Muscle layer of colon (tissue), 2 donors: ENCODE measurements around the gene SPSB3.

Experiments used
- H3K27ac ChIP-seq: one replicate; pipeline ENCODE4 v1.7.0; 2013; ENCODE audit warnings: low read depth, mild to moderate bottlenecking, low read length, moderate library complexity
- H3K27me3 ChIP-seq, 2 donors: one replicate each; pipeline ENCODE4 v1.7.0; 2013; ENCODE audit warnings: low read length in 2 of 2, mild to moderate bottlenecking in 2 of 2; ENCODE audit not compliant: insufficient read depth in 2 of 2, control insufficient read depth in 1 of 2
- H3K36me3 ChIP-seq: one replicate; pipeline ENCODE4 v1.7.0; 2013; ENCODE audit warnings: mild to moderate bottlenecking, low read length; ENCODE audit not compliant: insufficient read depth
- H3K4me1 ChIP-seq: one replicate; pipeline ENCODE4 v1.7.0; 2013; ENCODE audit warnings: mild to moderate bottlenecking, low read length; ENCODE audit not compliant: insufficient read depth
- H3K4me3 ChIP-seq, 2 donors: one replicate each; pipeline ENCODE4 v1.7.0; 2013; ENCODE audit warnings: low read length in 2 of 2, low read depth in 1 of 2, mild to moderate bottlenecking in 1 of 2, moderate library complexity in 1 of 2
- H3K9ac ChIP-seq: one replicate; pipeline ENCODE4 v1.7.0; 2013; ENCODE audit warnings: low read length
- H3K9me3 ChIP-seq: one replicate; pipeline ENCODE4 v1.7.0; 2013; ENCODE audit warnings: mild to moderate bottlenecking, low read length
- donor health status: abdominal sarcoma.
- donor health status: Adenocarcinoma of cecum.

Gene SPSB3

DNA sequence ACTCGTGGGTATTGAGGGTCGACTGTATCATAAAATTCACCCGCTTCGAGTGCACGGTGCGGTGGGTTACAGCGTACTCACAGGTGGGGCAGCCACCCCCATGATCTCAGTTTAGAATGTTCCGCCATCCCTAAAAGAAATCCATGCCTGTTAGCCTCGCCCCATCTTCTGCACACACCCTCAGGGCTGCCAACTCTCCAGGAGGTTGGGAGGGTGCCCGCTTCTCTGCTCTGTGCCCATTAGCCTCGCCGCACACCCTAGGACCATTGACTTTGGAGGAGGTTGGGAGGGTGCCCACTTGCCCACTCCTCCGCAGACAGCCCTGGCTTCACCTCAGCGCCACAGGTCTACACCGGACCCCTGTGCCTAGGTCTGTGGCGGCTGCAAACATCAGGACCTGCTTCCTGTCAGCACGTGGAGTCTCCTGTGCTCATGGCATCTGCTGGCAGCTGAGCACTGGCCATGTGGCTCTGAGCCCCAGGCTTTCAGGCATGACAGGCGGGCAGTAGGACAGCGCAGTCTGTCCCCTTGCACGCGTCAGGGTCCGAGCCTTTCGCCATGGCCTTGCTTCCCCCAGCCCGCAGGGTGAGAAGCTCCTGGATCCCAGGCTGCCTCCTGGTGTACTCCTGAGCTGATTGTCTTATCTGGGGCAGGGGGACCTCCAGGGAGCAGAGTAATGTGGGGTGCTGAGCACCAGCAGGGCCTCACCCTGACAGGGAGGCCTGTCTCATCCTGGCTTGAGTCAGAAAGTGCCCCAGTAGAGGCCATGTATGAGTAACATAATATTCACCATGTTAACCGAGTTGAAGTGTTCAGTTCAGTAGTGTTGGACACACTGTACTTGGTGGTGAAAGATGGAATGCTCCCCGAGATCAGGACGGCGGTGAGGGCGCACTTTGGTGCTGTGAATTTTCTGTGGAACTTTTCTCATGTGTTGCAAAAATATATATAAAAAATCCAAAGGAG lies 32.9 kb downstream of the SPSB3 start:
- H3K27ac ChIP-seq: no peak overlapping the region
- no peaks in the 10 kb centered on the region for H3K27me3 ChIP-seq
- peaks cover 54% of the 10 kb centered on the region for H3K36me3 ChIP-seq
- H3K9me3 ChIP-seq: no peaks in the 10 kb centered on the region
- no peaks in the 10 kb centered on the region for H3K4me1 ChIP-seq
- H3K9ac ChIP-seq: no peak overlapping the region
- H3K4me3 ChIP-seq: no peak overlapping the region

DNA sequence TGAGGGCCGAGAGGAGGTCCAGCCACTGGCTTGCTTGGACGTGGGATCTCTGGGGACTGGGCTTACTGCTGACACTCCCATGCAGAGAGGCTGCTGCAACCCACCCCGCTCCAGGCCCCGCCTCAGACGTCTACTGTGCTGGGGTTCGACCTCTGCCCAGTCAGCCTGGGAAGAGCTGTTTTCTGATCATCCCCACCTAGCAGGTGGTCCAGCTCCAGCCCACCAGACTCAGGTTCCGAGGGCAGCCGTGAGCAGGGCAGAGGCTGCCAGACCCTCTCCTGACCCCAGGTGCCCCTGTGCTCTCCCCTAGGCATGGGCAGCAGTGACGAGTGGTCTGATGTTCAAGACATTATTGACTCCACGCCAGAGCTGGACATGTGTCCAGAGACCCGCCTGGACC lies 34.4 kb downstream of the SPSB3 start:
- H3K36me3 ChIP-seq: peaks cover 66% of the 10 kb centered on the region
- H3K27me3 ChIP-seq: no peaks in the 10 kb centered on the region
- no peaks in the 10 kb centered on the region for H3K9me3 ChIP-seq
- no peak overlapping the region for H3K9ac ChIP-seq
- no peak overlapping the region for H3K27ac ChIP-seq
- no peaks in the 10 kb centered on the region for H3K4me1 ChIP-seq
- no peak overlapping the region for H3K4me3 ChIP-seq

DNA sequence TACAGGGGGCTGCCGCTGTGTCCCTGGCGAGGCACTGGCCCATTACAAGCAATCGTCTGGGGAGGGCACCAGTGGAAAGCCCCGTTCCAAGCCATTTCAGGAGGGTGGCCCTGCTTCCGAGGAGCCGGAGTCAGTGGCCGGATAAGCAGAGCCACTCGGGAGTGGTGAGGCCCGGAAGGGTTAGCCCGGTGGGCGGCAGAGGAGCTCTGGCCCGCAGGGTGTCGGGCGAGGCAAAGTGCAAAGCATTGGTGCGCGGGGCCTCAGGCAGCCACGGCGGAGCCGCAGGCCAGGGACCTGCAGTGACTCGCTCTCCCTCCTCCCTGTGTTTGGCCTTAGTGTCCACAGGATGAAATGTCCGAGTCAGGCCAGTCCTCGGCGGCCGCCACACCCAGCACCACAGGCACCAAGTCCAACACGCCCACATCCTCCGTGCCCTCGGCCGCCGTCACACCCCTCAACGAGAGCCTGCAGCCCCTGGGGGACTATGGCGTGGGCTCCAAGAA lies 35.6 kb downstream of the SPSB3 start:
- no peak overlapping the region for H3K4me3 ChIP-seq
- peaks cover 54% of the 10 kb centered on the region for H3K36me3 ChIP-seq
- no peak overlapping the region for H3K27ac ChIP-seq

DNA sequence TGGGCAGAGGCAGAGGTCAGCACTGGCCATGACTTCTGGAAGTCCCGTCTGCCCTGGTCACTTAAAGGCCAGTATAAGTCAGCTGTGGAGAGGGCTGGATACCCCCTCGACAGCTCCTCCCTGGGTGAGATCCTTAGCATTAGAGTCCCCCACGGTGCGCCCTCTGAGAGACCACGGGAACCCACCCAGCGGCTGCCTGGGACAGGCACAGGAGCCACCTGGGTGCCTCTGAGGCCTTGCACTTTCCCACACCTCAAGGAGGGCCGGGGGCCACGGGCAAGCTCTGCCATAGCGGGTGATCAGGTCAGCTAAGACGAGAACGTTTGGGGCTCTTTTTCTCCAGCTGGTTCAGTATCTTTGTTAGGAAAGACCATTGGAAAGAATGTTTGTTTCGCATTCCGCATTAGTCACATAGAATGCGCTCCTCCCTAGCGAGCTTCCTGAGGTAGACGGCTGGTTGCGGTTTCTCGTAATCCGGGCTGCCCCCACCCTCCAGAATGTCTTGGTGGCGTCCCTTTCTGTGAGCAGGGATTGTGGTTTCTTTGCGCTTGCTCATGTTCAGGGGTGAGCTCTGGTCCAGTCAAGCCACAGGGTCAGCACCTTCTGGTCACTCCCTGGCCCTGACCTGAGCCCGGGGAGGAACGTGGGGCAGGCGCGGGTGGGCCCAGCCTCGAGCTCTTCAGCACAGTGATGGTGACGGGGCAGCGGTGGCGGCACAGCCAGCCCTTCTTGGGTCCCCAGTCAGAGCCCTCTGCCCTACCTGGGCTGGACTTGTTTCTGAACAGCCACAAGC lies 36.3 kb downstream of the SPSB3 start:
- Histone ChIP-seq H3K27ac (no peak overlapping the region), H3K36me3 (peaks cover 49% of the 10 kb centered on the region), H3K27me3 (no peaks in the 10 kb centered on the region)

More for the DNA sequence above, 35.6 kb downstream of the SPSB3 start:
- H3K9me3 ChIP-seq: no peaks in the 10 kb centered on the region
- H3K9ac ChIP-seq: no peak overlapping the region
- H3K27me3 ChIP-seq: no peaks in the 10 kb centered on the region
- no peaks in the 10 kb centered on the region for H3K4me1 ChIP-seq

DNA sequence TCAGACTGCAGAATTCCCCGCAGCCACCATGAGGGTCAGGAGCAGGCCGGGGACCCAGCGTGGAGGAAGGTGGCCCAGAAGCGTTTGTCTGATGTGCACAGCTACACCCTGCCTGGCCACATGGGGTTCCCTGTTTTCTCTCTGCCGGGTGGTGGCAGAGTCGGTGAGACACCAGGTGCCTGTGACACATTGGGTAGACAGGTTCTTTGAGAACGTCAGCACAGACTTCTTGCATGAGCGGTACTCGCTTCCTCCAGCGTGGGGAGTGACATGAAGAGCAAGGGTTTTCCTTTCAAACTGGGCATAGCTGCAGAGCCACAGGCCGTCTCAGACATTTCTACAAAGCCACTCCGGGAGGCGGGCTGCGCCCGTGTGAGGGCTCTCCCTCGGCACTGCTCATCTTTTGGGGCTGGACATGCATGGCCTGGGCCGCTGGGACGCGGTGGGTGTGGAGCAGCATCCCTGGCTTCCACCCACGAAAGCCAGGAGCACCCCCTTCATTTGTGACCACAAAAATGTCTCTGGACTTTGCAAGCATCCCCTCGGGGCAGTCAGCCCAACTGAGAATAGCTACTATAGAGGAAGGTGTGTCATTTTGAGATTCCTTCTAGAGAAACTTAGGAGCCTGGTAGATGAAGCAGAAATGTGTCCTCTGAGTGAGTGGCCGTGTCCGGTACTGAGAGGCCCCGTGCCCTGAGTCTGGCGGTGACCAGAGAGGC lies 37.0 kb downstream of the SPSB3 start:
- Histone ChIP-seq H3K27me3 (no peaks in the 10 kb centered on the region), H3K4me3 (no peak overlapping the region), H3K9me3 (no peaks in the 10 kb centered on the region), H3K4me1 (no peaks in the 10 kb centered on the region), H3K27ac (no peak overlapping the region), H3K9ac (no peak overlapping the region), H3K36me3 (peaks cover 49% of the 10 kb centered on the region)

More for the DNA sequence above, 36.3 kb downstream of the SPSB3 start:
- Histone ChIP-seq H3K9ac (no peak overlapping the region), H3K9me3 (no peaks in the 10 kb centered on the region), H3K4me3 (no peak overlapping the region), H3K4me1 (no peaks in the 10 kb centered on the region)

DNA sequence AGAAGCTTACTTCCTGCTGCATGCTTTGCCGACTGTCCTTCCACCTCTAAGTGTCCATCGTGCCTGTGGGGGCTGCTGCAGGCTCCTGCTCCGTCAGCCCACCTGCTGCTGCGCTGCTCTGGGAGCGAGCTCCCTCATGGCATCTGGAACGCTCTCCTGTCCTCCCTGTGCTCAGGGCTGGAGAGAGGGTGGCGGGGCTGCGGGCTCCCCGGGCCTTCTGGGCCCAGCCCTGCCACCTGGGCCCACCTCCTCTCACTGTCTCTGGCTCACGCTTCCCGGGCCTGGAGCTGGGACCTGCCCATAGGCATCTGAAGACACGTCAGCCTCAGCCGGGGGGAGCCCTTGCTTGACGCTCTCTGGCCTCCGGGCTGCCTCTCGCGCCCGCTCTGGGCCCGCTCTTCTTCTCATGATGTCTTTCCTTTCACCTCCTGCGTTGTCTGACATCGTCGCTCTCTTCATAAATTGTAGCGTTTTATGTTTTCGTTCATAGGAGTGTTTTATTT lies 38.0 kb downstream of the SPSB3 start:
- Histone ChIP-seq H3K36me3 (peaks cover 44% of the 10 kb centered on the region), H3K4me3 (no peak overlapping the region), H3K4me1 (no peaks in the 10 kb centered on the region), H3K27ac (no peak overlapping the region), H3K9me3 (no peaks in the 10 kb centered on the region), H3K27me3 (no peaks in the 10 kb centered on the region), H3K9ac (no peak overlapping the region)

DNA sequence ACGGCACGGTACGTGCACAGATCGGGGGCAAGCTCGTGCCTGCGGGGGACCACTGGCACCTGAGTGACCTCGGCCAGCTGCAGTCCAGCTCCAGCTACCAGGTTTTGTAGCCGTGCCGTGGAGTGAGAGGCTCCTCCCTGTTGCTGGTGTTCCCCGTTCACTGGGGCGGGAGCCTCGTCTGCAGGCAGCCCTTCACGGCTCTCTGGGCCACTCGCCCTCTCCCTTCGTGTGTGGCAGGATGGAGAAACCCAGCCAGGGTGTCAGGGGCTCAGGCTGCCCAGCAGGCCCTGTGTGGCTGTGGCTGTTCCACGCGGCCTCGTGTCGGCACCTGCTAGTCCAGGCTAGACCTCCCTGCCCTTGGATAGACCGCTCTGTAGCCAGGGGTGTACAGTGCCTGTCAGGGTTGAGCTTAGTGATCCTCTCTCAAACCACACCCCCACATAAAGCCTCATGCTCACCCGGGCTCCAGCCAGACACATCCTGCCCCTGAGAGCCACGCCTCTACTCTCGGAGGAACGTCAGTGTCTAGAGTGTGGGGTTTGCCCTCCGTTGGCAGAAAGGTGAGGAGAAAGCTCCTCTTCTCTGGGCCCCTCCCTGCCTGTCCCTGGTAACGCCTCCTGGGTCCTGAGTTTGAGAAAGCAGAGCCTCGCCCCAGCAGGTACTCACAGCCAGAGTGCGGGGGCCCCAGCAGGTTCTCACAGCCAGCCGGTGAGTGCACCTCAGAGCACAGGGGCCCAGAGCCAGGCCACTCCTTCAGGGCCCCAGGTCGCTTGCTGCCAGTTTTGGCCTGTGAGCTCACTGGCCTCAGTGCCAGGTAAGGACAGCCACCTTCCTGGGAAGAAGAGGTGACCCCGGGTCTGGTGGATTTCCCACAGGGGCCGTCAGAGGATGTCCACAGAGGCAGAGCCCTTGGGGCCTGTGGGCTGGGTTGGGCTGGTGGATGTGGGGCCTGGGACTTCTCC lies 38.7 kb downstream of the SPSB3 start:
- Histone ChIP-seq H3K4me1 (no peaks in the 10 kb centered on the region), H3K27me3 (no peaks in the 10 kb centered on the region), H3K9ac (no peak overlapping the region), H3K4me3 (no peak overlapping the region), H3K36me3 (peaks cover 37% of the 10 kb centered on the region), H3K27ac (no peak overlapping the region), H3K9me3 (no peaks in the 10 kb centered on the region)

DNA sequence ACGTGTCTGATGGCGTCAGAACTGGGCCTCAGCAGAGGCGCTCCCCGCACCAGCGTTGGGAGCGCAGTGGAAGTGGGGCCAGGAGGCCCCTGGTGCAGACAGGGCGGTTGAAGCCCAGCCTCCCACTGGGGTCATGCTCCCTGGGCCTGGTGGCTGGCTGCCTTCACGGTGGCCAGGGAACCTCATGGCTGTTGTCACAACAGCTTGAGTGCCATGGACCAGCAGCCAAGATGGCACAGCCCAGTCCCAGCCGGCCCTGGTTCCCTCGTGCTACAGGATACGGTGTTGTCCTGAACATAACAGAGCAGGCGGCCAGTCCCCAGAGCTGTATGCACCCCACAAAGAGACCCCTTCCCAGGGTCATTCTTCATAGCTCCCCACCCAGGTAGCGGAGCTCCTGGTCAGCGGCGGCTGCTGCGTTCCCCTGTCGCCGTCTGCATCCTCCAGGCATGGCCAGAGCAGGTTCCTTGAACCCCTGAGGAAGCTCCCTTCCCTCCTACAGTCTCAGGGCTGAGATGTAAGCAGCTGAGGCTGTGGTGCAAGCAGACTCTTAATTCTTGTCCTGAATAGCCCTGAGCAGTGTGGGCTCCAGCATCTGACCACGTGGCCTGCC lies 40.7 kb downstream of the SPSB3 start:
- Histone ChIP-seq H3K27ac (no peak overlapping the region), H3K4me3 (no peak overlapping the region), H3K9me3 (no peaks in the 10 kb centered on the region), H3K36me3 (peaks cover 19% of the 10 kb centered on the region), H3K4me1 (no peaks in the 10 kb centered on the region), H3K9ac (no peak overlapping the region), H3K27me3 (no peaks in the 10 kb centered on the region)

DNA sequence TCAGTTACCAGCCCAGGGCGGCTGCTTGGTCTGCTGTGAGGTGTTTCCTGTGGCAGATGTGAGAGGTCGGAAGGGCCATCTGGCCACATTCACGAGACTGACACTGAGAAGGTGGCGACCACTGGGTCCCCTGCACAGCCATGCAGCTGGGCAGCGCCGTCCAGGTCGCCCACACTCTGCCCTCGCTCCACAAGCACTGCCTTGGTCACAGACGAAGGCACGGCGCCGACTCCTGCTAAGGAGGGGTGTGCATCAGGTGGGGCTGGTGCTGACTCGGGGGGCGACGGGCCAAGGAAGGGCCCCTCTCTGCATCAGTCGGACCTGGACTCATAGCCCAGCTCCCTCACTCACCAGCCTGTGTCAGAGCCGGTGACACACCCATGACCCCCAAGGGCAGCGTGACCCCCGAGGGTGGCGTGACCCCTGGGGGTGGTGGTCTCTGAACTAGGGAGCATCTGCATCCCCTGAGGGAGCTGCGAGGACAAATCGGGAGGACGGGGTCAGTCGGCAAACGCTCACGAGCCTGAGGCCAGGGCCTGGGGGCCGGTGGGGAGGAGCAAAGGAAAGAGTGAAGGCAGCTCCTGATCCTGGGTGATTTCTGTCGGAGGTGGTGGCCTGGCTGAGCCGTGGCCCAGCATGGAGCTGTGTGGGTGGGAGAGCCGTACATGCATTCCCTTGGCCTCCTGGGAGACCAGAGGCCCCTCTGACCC lies 41.4 kb downstream of the SPSB3 start:
- Histone ChIP-seq H3K27ac (no peak overlapping the region), H3K9me3 (no peaks in the 10 kb centered on the region), H3K9ac (no peak overlapping the region), H3K27me3 (no peaks in the 10 kb centered on the region), H3K4me1 (no peaks in the 10 kb centered on the region), H3K36me3 (peaks cover 19% of the 10 kb centered on the region), H3K4me3 (no peak overlapping the region)
